ENCODE data around the gene ZNF302. TPM values are rescaled to one million over a fixed set of nuclear protein-coding genes. Genes with fewer than 3 reads are reported as not detected.

Gene ZNF302
- total RNA-seq, 1 experiment from 2014 or later: 23.3 TPM

DNA sequence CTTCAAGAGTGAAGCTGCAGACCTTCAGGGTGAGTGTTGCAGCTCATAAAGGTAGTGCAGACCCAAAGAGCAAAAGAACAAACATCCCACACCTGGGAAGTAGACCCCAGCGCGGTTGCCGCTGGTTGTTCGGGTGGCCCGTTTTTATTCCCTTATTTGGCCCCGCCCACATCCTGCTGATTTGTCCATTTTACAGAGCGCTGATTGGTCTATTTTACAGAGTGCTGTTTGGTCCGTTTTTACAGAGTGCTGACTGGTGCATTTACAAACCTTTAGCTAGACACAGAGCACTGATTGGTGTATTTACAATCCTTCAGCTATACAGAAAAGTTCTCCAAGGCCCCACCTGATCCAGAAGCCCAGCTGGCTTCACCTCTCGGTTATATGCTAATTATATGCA is 1.6 kb upstream of the ZNF302 start:
- no peak overlapping the region; a peak in 1 of 5 replicates for H3K4me3 Mint-ChIP-seq
- Histone ChIP-seq H3K4me2 (ENCODE audit: insufficient read depth, insufficient read length, low read length) (no peak overlapping the region), H3K79me1 (ENCODE audit: insufficient read depth, low read depth, low read length, poor library complexity, severe bottlenecking) (no peaks in the 10 kb centered on the region), H3K23me2 (ENCODE audit: insufficient read length, low read depth, low read length, poor library complexity, severe bottlenecking) (peaks cover 18% of the 10 kb centered on the region), H4K5ac (ENCODE audit: insufficient read length, low read depth, low read length) (no peak overlapping the region), H3K9ac (ENCODE audit: extremely low read depth, insufficient read length, low read length) (no peak overlapping the region), H3K14ac (ENCODE audit: insufficient read depth, low read length) (no peak overlapping the region), H2AK5ac (ENCODE audit: insufficient read length, low read length) (no peak overlapping the region), H4K8ac (replicated peaks; ENCODE audit: insufficient read length, low read depth, low read length) (no peak overlapping the region), H3T11ph (ENCODE audit: low read length) (no peak overlapping the region), H3K79me2 (ENCODE audit: insufficient read depth, low read length) (no peaks in the 10 kb centered on the region), H3K4ac (ENCODE audit: low read depth, low read length) (no peak overlapping the region), H2BK5ac (ENCODE audit: insufficient read length, low read length) (no peak overlapping the region), H3K27me3 (ENCODE audit: insufficient read depth, low read length) (no peaks in the 10 kb centered on the region), H2BK12ac (ENCODE audit: insufficient read length, low read depth, low read length) (no peak overlapping the region), H3K9me3 (ENCODE audit: control insufficient read depth, low read depth, low read length) (no peaks in the 10 kb centered on the region), H2BK15ac (ENCODE audit: low read depth, low read length) (no peak overlapping the region), H3K23ac (ENCODE audit: insufficient read length, low read depth, low read length) (no peak overlapping the region), H2BK120ac (ENCODE audit: low read depth, low read length, poor library complexity, severe bottlenecking) (no peak overlapping the region), H3K18ac (ENCODE audit: insufficient read length, low read depth, low read length) (no peak overlapping the region), H2AFZ (ENCODE audit: low read length) (no peak overlapping the region), H3K56ac (ENCODE audit: insufficient read length, low read depth, low read length) (no peak overlapping the region), H3K4me1 (ENCODE audit: insufficient read depth, low read length) (peaks cover 4% of the 10 kb centered on the region; the same call in 1 of the 2 replicates), H2BK20ac (ENCODE audit: low read depth, low read length, poor library complexity, severe bottlenecking) (no peak overlapping the region), H4K20me1 (ENCODE audit: control insufficient read depth, insufficient read depth, insufficient read length) (no peaks in the 10 kb centered on the region), H3K27ac (ENCODE audit: insufficient read length, low read depth, low read length) (no peak overlapping the region), H4K91ac (ENCODE audit: insufficient read length, low read depth, low read length) (no peak overlapping the region)
- TF ChIP-seq, protein P1, sequence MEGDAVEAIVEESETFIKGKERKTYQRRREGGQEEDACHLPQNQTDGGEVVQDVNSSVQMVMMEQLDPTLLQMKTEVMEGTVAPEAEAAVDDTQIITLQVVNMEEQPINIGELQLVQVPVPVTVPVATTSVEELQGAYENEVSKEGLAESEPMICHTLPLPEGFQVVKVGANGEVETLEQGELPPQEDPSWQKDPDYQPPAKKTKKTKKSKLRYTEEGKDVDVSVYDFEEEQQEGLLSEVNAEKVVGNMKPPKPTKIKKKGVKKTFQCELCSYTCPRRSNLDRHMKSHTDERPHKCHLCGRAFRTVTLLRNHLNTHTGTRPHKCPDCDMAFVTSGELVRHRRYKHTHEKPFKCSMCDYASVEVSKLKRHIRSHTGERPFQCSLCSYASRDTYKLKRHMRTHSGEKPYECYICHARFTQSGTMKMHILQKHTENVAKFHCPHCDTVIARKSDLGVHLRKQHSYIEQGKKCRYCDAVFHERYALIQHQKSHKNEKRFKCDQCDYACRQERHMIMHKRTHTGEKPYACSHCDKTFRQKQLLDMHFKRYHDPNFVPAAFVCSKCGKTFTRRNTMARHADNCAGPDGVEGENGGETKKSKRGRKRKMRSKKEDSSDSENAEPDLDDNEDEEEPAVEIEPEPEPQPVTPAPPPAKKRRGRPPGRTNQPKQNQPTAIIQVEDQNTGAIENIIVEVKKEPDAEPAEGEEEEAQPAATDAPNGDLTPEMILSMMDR (conservative IDR thresholded peaks at IDR 0.05): no peak
- peaks cover 22 to 27% (median 25%) of the 10 kb centered on the region in 3 experiments for H3K36me3 Mint-ChIP-seq (ENCODE audit: insufficient read depth in 1 of 3, low read depth in 3 of 3)
- H3K27me3 Mint-ChIP-seq (ENCODE audit: low read depth): peaks cover 25% of the 10 kb centered on the region
- WGBS (ENCODE audit: extremely low coverage, insufficient read length, low lambda C conversion rate): no CpG with 5 or more reads among the region's 9 CpGs
- DNase-seq: no peak
- peaks cover 11 to 12% of the 10 kb centered on the region in 2 experiments for H3K4me1 Mint-ChIP-seq
- H3K27ac Mint-ChIP-seq: no peak overlapping the region; a peak in 1 of 7 replicates
- peaks cover 22 to 28% of the 10 kb centered on the region in 2 experiments for H3K9me3 Mint-ChIP-seq

All from H9 (cell line).